ENCODE measurements around the gene METTL4. TPM values are rescaled to one million over a fixed set of nuclear protein-coding genes. Genes with fewer than 3 reads are reported as not detected.

The METTL4 gene
- polyA plus RNA-seq, 2 of the 4 experiments (the other 2 are of a cell fraction), result 7.1 to 14.9 TPM

- TF ChIP-seq, protein P1, sequence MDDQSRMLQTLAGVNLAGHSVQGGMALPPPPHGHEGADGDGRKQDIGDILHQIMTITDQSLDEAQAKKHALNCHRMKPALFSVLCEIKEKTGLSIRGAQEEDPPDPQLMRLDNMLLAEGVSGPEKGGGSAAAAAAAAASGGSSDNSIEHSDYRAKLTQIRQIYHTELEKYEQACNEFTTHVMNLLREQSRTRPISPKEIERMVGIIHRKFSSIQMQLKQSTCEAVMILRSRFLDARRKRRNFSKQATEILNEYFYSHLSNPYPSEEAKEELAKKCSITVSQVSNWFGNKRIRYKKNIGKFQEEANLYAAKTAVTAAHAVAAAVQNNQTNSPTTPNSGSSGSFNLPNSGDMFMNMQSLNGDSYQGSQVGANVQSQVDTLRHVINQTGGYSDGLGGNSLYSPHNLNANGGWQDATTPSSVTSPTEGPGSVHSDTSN (IDR thresholded peaks at IDR 0.05), result no peak
- no peak for TF ChIP-seq CBX8 (IDR thresholded peaks at IDR 0.05)
- TF ChIP-seq PHF8 (IDR thresholded peaks at IDR 0.05; ENCODE audit: borderline replicate concordance, low read depth), result no peak
Observed at GRCh38 chr18:2555895-2556294, 15.4 kb downstream of the METTL4 start (continued).

DNA sequence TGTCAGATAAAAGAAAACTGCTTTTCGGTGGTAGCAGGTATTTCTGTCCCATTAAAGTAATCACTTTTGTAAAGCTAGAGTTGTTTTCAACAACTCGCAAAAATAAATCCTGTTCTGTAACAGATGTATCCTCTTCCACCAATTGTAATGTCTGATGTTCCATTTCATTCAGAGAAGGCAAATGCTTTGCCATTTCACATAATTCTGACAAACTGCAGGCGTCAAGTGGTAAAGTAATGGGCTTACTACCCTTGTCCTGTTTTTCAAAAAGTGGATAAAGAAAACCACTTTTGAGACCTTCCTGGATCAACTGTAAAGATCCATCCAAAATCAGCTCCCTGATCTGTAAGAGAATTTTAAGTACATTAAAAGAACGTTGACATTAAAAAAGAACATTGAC is 16.6 kb downstream of the METTL4 start:
- ChIA-PET POLR2A (no interaction called here), CTCF (interaction anchor here (0.6 to 1.8 kb wide), 2 partner anchors 10 to 1690 kb away, joined by 3 to 7 read pairs; no protein-coding TSS in a partner anchor)
- FAIRE-seq, result no peak
- Histone ChIP-seq H3K4me3 (no peak overlapping the region), H3K4me2 (no peak overlapping the region), H3K27ac (no peak overlapping the region), H3K9me3 (no peaks in the 10 kb centered on the region), H3K4me1 (no peaks in the 10 kb centered on the region)
- no peak for DNase-seq (ENCODE audit: low read depth in 1 of 2, low spot score in 1 of 2)
- ATAC-seq, result no peak
- TF ChIP-seq REST (IDR thresholded peaks at IDR 0.05), result no peak
- TF ChIP-seq HES2 (IDR thresholded peaks at IDR 0.05), result no peak
- TF ChIP-seq FOSB (CRISPR knock-in tag; IDR thresholded peaks at IDR 0.05), result no peak
- TF ChIP-seq NR3C1 (IDR thresholded peaks at IDR 0.05), result no peak
- TF ChIP-seq HOXB5 (CRISPR knock-in tag; IDR thresholded peaks at IDR 0.05), result no peak
- TF ChIP-seq BHLHE40 (IDR thresholded peaks at IDR 0.05; ENCODE audit: low read depth, low read length), result no peak
- TF ChIP-seq ELK1 (IDR thresholded peaks at IDR 0.05; ENCODE audit: low read depth, low read length), result no peak
- no peak for TF ChIP-seq EHMT2 (IDR thresholded peaks at IDR 0.05; ENCODE audit: low read depth)
- TF ChIP-seq, protein P2, sequence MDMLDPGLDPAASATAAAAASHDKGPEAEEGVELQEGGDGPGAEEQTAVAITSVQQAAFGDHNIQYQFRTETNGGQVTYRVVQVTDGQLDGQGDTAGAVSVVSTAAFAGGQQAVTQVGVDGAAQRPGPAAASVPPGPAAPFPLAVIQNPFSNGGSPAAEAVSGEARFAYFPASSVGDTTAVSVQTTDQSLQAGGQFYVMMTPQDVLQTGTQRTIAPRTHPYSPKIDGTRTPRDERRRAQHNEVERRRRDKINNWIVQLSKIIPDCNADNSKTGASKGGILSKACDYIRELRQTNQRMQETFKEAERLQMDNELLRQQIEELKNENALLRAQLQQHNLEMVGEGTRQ (IDR thresholded peaks at IDR 0.05), result no peak
- no peak for TF ChIP-seq POLR2AphosphoS2 (conservative IDR thresholded peaks at IDR 0.05; ENCODE audit: low read length)
- no peak for TF ChIP-seq HOXA7 (CRISPR knock-in tag; IDR thresholded peaks at IDR 0.05)
- WGBS (ENCODE audit: missing lambda C conversion rate), result 88% methylated on average over 4 of the region's 4 CpGs

DNA sequence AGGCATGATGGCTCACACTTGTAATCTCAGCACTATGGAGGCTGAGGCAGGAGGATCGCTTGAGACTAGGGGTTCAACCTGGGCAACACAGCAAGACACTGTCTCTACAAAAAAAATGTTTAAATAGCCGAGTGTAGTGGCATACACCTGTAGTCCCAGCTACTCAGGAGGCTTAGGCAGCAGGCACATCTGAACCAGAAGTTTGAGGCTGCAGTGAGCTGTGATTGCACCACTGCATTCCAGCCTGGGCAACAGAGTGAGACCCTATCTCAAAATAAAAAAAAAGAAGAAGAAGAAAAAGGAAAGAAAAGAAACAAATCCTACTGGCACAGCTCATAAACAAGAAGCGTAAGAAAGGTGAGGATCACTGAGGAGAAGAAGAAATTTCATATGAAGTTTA is 19.9 kb downstream of the METTL4 start:
- Histone ChIP-seq H3K9me3 (no peaks in the 10 kb centered on the region), H3K4me1 (no peaks in the 10 kb centered on the region), H3K4me3 (no peak overlapping the region), H3K27ac (no peak overlapping the region), H3K4me2 (no peak overlapping the region)
- FAIRE-seq (no peak), ATAC-seq (no peak), DNase-seq (ENCODE audit: low read depth in 1 of 2, low spot score in 1 of 2) (no peak)
- TF ChIP-seq POLR2A (IDR thresholded peaks at IDR 0.05; ENCODE audit: low read length) (no peak), CBX8 (IDR thresholded peaks at IDR 0.05) (no peak), GATA3 (IDR thresholded peaks at IDR 0.05; ENCODE audit: borderline replicate concordance) (no peak)
- ChIA-PET POLR2A (no interaction called here), CTCF (no interaction called here)
- 80% methylated on average over 3 of the region's 3 CpGs for WGBS (ENCODE audit: missing lambda C conversion rate)

All from A549 (cell line).